SW480 (cell line): Measurements from ENCODE around the gene RAPGEF4.

ENCODE experiments used
- DNase-seq: peaks from one replicate; pipeline ENCODE4 v3.0.0-alpha.2; 2016; ENCODE audit warnings: low spot score

RAPGEF4 gene

GRCh38 chr2:172735582-172736423 is at the start of gene RAPGEF4:
RAPGEF4 (plus strand) TSS chr2:172735845; CDS start chr2:172735984, 139 bp downstream.
- DNase-seq: peak; percentile 20

- DNase-seq: peak; percentile 90
These were observed 42.6 kb upstream of the RAPGEF4 start for GRCh38 chr2:172693037-172693436.

DNA sequence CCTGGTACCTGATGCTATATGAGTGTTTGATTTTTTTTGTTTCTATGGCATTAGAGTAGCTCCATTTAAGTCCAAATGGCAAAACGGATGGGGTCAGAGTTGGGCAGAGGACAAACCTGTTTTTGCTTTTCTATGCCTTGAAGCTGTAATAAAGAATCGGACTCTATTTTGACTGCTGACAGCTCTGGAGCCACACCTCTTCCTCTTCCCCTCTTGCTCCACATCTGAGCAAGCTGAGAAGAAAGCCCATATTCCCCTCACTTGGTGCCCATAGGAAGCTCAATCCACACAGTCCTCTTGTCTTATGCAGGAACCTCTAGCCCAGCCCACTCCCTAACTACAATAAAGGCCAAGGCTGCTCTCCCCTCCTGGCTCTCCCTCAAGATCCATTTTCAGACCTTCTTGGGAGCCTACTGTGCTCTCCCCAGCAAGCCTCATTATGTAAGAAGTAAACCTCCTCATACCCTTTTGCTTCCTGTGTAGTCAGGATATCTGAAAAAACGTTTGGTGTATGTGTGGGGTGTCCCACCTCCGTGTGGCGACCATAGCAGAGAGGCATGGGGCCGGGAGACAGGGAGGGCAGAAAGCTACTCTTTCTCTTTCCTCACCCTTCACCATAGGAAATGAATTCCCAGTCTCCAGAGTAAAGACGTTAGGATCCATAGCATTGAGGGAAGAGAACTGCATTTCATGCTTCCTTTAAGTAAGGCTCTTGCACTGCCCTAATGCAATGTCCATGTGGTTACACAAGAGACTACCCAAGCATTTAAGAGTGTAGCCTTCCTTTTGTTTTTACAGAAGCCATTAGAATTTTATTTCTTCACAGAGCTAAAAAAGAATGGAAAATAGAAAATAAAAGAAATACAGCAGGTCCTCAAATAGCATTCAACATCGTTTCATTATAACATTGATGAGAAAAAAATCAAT is 41.9 kb upstream of the RAPGEF4 start:
- no peak for DNase-seq

GRCh38 chr2:172697296-172697695 is 38.3 kb upstream of the RAPGEF4 start:
- DNase-seq: no peak

- DNase-seq: peak; percentile 83
These were observed 37.4 kb upstream of the RAPGEF4 start for GRCh38 chr2:172698041-172698863.

DNA sequence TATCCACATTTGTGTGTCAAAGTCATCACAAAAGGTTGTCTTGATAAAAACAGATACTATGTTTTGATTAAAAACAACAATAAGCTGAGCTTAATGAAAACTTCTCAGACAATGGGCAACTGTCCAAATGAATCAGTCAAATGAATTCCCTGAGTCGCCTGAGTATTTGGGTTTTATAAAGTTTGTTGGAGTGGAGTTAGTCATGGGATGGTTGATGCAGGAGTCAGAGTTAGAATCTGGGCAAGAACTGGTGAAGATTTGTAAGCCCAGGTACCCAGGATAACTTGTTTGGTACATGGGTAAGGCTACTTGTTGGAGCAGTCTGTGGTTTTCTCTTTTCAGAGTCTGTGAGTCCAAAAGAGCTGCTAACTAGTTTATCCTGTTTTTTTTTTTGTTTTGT is 34.4 kb upstream of the RAPGEF4 start:
- DNase-seq: no peak

GRCh38 chr2:172702451-172702850 is 33.2 kb upstream of the RAPGEF4 start:
- DNase-seq: no peak

- DNase-seq: peak; percentile 37
These were observed 31.3 kb upstream of the RAPGEF4 start for GRCh38 chr2:172704072-172704936.

- DNase-seq: no peak
These were observed 30.3 kb upstream of the RAPGEF4 start for GRCh38 chr2:172705352-172705751.

GRCh38 chr2:172708247-172708646 is 27.4 kb upstream of the RAPGEF4 start:
- DNase-seq: no peak

GRCh38 chr2:172709566-172710291 is 25.9 kb upstream of the RAPGEF4 start:
- no peak for DNase-seq

- peak; percentile 88 for DNase-seq
These were observed 25.0 kb upstream of the RAPGEF4 start for GRCh38 chr2:172710584-172711047.

- DNase-seq: no peak
These were observed 24.5 kb upstream of the RAPGEF4 start for GRCh38 chr2:172711110-172711509.

DNA sequence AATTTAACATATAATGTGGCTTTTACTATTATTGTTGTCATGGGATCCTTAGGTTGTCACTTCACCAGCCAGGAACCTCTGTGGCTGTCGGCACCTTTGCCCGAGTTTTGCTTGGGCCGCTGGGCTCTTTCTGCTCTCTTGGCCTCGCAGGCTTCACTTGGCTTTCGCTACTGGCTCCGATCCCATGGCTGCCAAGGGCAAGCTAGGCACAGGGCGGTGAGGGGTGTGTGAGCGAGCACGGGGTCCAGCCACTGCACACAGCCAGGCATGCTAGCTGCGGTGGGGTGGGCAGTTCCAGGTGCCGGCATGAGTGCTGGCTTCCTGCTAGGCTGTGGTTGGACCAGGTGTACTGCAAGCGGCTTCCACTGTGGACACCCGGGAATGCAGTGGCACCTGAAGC is 23.4 kb upstream of the RAPGEF4 start:
- DNase-seq: no peak

DNA sequence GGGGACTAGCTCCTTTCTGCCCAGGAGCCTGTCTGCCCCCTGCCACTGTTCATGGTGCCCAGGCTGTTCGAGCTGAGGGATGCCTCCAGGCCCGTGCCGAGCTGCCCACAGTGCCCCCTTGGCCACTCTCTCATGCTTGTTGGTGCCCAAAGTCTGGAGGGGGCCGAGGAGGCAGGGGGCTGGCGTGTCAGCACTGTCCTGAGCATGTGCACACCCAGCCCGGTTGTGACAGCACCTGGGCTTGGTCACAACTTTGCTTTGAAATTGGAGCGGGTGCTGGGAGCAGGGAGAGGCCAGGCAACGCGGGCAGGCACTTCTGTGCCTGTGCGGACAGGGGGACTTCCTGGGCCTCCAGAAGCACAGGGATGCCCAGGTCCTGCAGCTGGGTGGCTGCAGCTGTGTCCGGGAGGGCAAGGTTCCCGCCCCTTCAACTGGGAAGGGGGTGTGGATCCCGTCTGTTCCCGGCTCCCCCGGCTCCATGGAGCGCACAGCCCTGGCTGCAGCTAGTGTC is 22.2 kb upstream of the RAPGEF4 start:
- no peak for DNase-seq

DNA sequence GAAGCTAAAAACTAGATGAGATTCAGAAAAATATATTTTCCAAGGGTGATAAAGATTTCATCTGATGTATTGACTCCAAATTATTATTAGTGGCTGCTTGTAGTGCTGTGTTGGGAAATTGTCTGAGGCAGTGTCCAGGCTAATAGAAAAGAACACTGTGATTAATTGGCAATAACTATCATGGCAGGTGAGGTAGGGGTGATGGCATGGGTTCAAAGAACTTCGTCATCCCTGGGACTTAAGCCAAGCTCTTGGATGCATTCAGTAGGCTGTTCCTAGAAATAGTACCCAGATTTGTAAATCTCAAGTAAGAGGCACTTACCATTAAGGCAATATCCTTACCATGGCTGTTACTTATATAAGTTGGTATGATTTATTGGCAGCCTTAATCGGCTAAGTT is 13.2 kb upstream of the RAPGEF4 start:
- DNase-seq: no peak

- no peak for DNase-seq
These were observed 12.4 kb upstream of the RAPGEF4 start for GRCh38 chr2:172723286-172723685.

DNA sequence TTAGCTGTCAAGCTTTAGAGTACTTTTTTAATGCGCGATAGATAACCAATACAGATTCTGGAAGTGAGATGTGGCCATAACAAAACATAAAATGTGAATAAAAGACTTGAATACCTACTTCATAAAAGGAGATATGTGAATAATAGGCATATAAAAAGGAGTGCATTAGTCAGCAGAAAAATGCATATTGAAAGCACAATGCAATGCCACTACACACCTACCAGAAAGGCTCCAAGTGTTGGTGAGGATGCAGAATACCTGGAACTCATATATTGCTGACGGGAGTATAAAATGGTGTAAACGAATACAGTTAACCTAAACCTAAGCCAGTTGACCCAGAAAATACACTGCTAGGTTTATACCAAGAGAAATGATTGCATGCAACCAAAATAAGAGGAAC is 10.9 kb upstream of the RAPGEF4 start:
- DNase-seq: no peak

- DNase-seq: no peak
These were observed 10.4 kb upstream of the RAPGEF4 start for GRCh38 chr2:172725284-172725683.

DNA sequence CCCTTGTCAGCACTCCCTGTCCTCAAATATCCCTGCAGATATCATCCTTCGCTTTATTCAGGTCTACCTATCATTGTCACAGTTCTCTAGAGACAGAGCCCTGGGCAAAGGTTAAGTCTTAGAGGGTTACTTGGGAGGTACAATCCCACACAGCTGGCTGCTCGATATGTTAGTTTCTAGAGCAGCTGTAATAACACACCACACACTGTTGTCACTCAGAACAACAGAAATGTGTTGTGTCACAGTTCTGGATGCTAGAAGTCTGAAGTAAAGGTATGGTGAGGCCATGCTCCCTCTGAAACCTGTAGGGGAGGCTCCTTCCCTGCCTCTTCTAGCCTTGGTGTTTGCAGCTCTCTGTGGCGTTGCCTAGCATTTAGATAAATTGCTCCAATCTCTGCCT is 9.9 kb upstream of the RAPGEF4 start:
- DNase-seq: no peak
